HEK293T (cell line): ENCODE results near the gene PITX1.

ENCODE experiments used
- ARNT ChIP-seq: fragments of 450-650 bp; IDR thresholded peaks from 2 replicates; pipeline ENCODE4 v1.6.1; 2017; ENCODE audit warnings: mild to moderate bottlenecking
- FOXK2 ChIP-seq: fragments of 450-650 bp; IDR thresholded peaks from 2 replicates; pipeline ENCODE4 v1.6.1; 2016; ENCODE audit warnings: mild to moderate bottlenecking
- FOXM1 ChIP-seq: fragments of 450-650 bp; IDR thresholded peaks from 2 replicates; pipeline ENCODE4 v1.6.1; 2017; ENCODE audit warnings: mild to moderate bottlenecking, borderline replicate concordance
- HDGF ChIP-seq: fragments of 450-650 bp; IDR thresholded peaks from 2 replicates; pipeline ENCODE4 v1.6.1; 2017; ENCODE audit warnings: antibody characterized with exemption, borderline replicate concordance
- LEF1 ChIP-seq: fragments of 450-650 bp; IDR thresholded peaks from 2 replicates; pipeline ENCODE4 v1.6.1; 2017; ENCODE audit warnings: mild to moderate bottlenecking, borderline replicate concordance
- NFRKB ChIP-seq: fragments of 450-650 bp; IDR thresholded peaks from 2 replicates; pipeline ENCODE4 v1.6.1; 2016; ENCODE audit warnings: mild to moderate bottlenecking, moderate library complexity

DNA sequence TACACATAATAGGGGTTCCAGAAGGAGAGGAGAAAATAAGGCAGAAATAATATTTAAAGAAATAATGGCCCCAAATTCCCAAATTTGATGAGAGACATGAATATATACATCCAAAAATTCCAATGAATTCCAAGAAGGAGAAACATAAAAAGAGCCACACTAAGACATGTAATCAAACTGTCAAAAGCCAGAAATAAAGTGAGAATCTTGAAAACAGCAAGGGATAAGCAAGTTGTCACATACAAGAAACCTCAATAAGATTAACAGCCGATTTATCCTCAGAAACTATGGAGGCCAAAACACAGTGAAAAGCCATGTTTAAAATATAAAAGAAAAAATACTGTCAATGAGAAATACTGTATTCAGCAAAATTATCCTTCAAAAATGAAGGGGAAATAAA, 51.8 kb downstream of the PITX1 start:
- TF ChIP-seq NFRKB = no peak
- no peak for TF ChIP-seq FOXK2
- no peak for TF ChIP-seq FOXM1
- no peak for TF ChIP-seq HDGF
- TF ChIP-seq ARNT = no peak
- no peak for TF ChIP-seq LEF1
